GM12878 (cell line): Measurements from ENCODE around the gene OMP.

Experiments used
- GABPA ChIP-seq: IDR thresholded peaks from 2 replicates; pipeline ENCODE4 v1.6.1; 2014; ENCODE audit warnings: antibody characterized with exemption, low read depth, mild to moderate bottlenecking, inconsistent platforms
- NR2F1 ChIP-seq: fragments of 450-650 bp; conservative IDR thresholded peaks from 2 replicates; pipeline ENCODE4 v1.6.1; 2017; ENCODE audit warnings: mild to moderate bottlenecking
- POLR2AphosphoS2 ChIP-seq: IDR thresholded peaks from 2 replicates; pipeline ENCODE4 v1.6.1; 2011; ENCODE audit warnings: low read depth, mild to moderate bottlenecking, low read length, improper control_type of control experiment, moderate library complexity
- TCF3 ChIP-seq: IDR thresholded peaks from 2 replicates; pipeline ENCODE4 v1.6.1; 2012; ENCODE audit warnings: low read depth, mild to moderate bottlenecking, low read length, borderline replicate concordance; ENCODE audit not compliant: insufficient read depth
- TF ChIP-seq, protein P1 (sequence below), 3 experiments: IDR thresholded peaks in 2 of 3; conservative IDR thresholded peaks in 1 of 3; 2 replicates each; pipeline ENCODE4 v1.5.1; 2011; ENCODE audit warnings: low read depth in 3 of 3, low read length in 3 of 3, mild to moderate bottlenecking in 3 of 3, control low read depth in 2 of 3, moderate library complexity in 2 of 3, inconsistent platforms in 1 of 3, mixed read lengths in 1 of 3; ENCODE audit not compliant: control insufficient read depth in 2 of 3, insufficient read depth in 1 of 3; ENCODE audit errors: extremely low read depth in 1 of 3
- TF ChIP-seq, protein P2 (sequence below): fragments of 450-650 bp; IDR thresholded peaks from 2 replicates; pipeline ENCODE4 v1.6.1; 2017; ENCODE audit warnings: mild to moderate bottlenecking, low read depth, inconsistent platforms; ENCODE audit not compliant: poor library complexity, severe bottlenecking

DNA sequence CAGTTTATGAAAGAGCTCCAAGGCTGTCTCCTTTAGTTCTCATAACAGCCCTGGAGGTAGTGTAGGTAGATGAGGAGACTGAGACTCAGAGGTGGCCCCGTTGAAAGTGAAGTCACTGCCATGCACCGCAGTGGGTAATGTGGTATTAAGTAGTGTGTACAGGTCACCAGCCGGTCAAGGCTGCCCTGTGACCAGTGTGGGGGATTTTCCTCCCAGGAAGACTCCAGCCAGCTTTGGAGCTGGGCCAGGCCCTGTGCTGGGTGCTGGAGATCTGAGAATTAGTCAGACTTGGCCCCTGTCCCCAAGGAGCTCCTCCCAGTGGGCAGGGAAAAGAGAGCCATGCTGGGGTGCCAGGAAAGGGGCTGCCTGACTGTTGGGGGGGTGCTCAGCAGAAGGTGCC, 5.3 kb downstream of the OMP start:
- TF ChIP-seq, protein P1, sequence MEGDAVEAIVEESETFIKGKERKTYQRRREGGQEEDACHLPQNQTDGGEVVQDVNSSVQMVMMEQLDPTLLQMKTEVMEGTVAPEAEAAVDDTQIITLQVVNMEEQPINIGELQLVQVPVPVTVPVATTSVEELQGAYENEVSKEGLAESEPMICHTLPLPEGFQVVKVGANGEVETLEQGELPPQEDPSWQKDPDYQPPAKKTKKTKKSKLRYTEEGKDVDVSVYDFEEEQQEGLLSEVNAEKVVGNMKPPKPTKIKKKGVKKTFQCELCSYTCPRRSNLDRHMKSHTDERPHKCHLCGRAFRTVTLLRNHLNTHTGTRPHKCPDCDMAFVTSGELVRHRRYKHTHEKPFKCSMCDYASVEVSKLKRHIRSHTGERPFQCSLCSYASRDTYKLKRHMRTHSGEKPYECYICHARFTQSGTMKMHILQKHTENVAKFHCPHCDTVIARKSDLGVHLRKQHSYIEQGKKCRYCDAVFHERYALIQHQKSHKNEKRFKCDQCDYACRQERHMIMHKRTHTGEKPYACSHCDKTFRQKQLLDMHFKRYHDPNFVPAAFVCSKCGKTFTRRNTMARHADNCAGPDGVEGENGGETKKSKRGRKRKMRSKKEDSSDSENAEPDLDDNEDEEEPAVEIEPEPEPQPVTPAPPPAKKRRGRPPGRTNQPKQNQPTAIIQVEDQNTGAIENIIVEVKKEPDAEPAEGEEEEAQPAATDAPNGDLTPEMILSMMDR (IDR thresholded peaks at IDR 0.05 in 2 of 3, conservative IDR thresholded peaks at IDR 0.05 in 1 of 3; ENCODE audit: control insufficient read depth in 2 of 3, extremely low read depth in 1 of 3, insufficient read depth in 1 of 3, low read depth in 3 of 3, low read length in 3 of 3): no peak
- TF ChIP-seq GABPA (no peak), TCF3 (no peak), POLR2AphosphoS2 (no peak), NR2F1 (no peak)
- TF ChIP-seq, protein P2, sequence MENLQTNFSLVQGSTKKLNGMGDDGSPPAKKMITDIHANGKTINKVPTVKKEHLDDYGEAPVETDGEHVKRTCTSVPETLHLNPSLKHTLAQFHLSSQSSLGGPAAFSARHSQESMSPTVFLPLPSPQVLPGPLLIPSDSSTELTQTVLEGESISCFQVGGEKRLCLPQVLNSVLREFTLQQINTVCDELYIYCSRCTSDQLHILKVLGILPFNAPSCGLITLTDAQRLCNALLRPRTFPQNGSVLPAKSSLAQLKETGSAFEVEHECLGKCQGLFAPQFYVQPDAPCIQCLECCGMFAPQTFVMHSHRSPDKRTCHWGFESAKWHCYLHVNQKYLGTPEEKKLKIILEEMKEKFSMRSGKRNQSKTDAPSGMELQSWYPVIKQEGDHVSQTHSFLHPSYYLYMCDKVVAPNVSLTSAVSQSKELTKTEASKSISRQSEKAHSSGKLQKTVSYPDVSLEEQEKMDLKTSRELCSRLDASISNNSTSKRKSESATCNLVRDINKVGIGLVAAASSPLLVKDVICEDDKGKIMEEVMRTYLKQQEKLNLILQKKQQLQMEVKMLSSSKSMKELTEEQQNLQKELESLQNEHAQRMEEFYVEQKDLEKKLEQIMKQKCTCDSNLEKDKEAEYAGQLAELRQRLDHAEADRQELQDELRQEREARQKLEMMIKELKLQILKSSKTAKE: no peak
